ENCODE results near the gene LYG2.

GRCh38 chr2:99240431-99240830 lies 15.0 kb downstream of the LYG2 start:
- no peak for TF ChIP-seq ZNF785 (tag by site-specific recombination; IDR thresholded peaks at IDR 0.05)
- no peak for TF ChIP-seq ZNF184 (tag by site-specific recombination; IDR thresholded peaks at IDR 0.05)
- TF ChIP-seq ZNF274 (IDR thresholded peaks at IDR 0.05; ENCODE audit: low read length), result no peak
- no peak for TF ChIP-seq ZNF274 (tag by site-specific recombination; IDR thresholded peaks at IDR 0.05; ENCODE audit: borderline replicate concordance)
- TF ChIP-seq CTCF (tag by site-specific recombination; IDR thresholded peaks at IDR 0.05), result no peak
- TF ChIP-seq ZNF214 (tag by site-specific recombination; IDR thresholded peaks at IDR 0.05; ENCODE audit: borderline replicate concordance), result no peak
- TF ChIP-seq ZBTB7A (tag by site-specific recombination; IDR thresholded peaks at IDR 0.05; ENCODE audit: low read depth), result no peak
- no peak for TF ChIP-seq ZNF585B (tag by site-specific recombination; IDR thresholded peaks at IDR 0.05)
- no peak for TF ChIP-seq REST (tag by site-specific recombination; IDR thresholded peaks at IDR 0.05)
- no peak for TF ChIP-seq ZNF423 (tag by site-specific recombination; IDR thresholded peaks at IDR 0.05)
- no peak for TF ChIP-seq ZNF133 (tag by site-specific recombination; IDR thresholded peaks at IDR 0.05)
- TF ChIP-seq ZNF169 (tag by site-specific recombination; IDR thresholded peaks at IDR 0.05), result no peak

All from HEK293 (cell line).